Adrenal gland (tissue), 12 donors: ENCODE measurements around the gene CROT. TPM values are rescaled to one million over a fixed set of nuclear protein-coding genes. Genes with fewer than 3 reads are reported as not detected.

Experiments
- DNase-seq, 7 donors: peaks; one replicate each; pipeline ENCODE4 v3.0.0-alpha.2; 2019 to 2020
- H3K27ac ChIP-seq, 5 donors: fragments of 200-600 bp; sonication (generic) in 4 of 5; 1 replicate in 3 of 5; 2 replicates in 2 of 5; pipeline versions ENCODE4 v1.5.1 to v1.8.0; 2016 to 2020; ENCODE audit warnings: mild to moderate bottlenecking in 1 of 5
- H3K27me3 ChIP-seq: fragments of 200-600 bp; 2 replicates; pipeline ENCODE4 v1.8.0; 2021
- H3K36me3 ChIP-seq, 2 donors: fragments of 200-600 bp; replicated peaks in 1 of 2; 1 replicate in 1 of 2; 2 replicates in 1 of 2; pipeline versions ENCODE4 v1.5.1 to v1.8.0; 2018 to 2022
- H3K4me1 ChIP-seq, 2 donors: fragments of 200-600 bp; replicated peaks in 1 of 2; 1 replicate in 1 of 2; 2 replicates in 1 of 2; pipeline versions ENCODE4 v1.5.1 to v1.8.0; 2018 to 2021
- H3K4me3 ChIP-seq, 4 donors: fragments of 200-600 bp; sonication (generic) in 3 of 4; one replicate each; pipeline ENCODE4 v1.5.1; 2016 to 2018
- H3K9me3 ChIP-seq, 3 donors: fragments of 200-600 bp; sonication (generic) in 1 of 3; replicated peaks in 1 of 3; 1 replicate in 2 of 3; 2 replicates in 1 of 3; pipeline versions ENCODE4 v1.5.1 to v1.8.0; 2016 to 2021
- POLR2A ChIP-seq, 2 donors: fragments of 450-650 bp; IDR thresholded peaks; one replicate each; pipeline ENCODE4 v1.6.1; 2017; ENCODE audit warnings: antibody characterized with exemption in 2 of 2, mild to moderate bottlenecking in 2 of 2, moderate library complexity in 1 of 2
- WGBS, 4 donors: extraction: QIAGEN DNeasy Blood & Tissue Kit in 2 of 4; methylation state at CpG; one replicate each; pipeline versions ENCODE4 v1.1.5 to v1.1.7; 2013 to 2017; 5-methylcytosine and 5-hydroxymethylcytosine counted together
- intact Hi-C, 2 donors: fragments of 100-400 bp; cut with DNase I; formaldehyde crosslinking; loops; one replicate each; pipeline versions ENCODE4 v1.14.1 to v1.15.0; 2022 to 2023
- polyA plus RNA-seq, 3 donors: library from polyadenylated mRNA; stranded (reverse); fragments of 200-250 nt in 2 of 3; fragments of 350-450 nt in 1 of 3; fragmentation: Illumina TruSeq in 1 of 3; extraction: RNeasy Lipid Tissue Mini Kit (QIAGEN cat#74804) in 1 of 3; gene quantifications; one replicate each; pipeline ENCODE4 v1.2.3, GENCODE V29; 2013 to 2014
- total RNA-seq, 9 donors: library from RNA; depleted of rRNA in 4 of 9; stranded (reverse); fragments of >200 nt in 4 of 9; fragments of 120-200 nt in 1 of 9; fragmentation: NEBNext Ultra II Directional in 1 of 9; extraction: Animal tissue kit (Norgen Biotek cat#: 25700) in 1 of 9; gene quantifications; one replicate each; pipeline versions ENCODE4 v1.1.0 to v1.2.4, GENCODE V29; 2013 to 2023
- TF ChIP-seq, protein P1 (sequence below), 6 experiments: fragments of 450-650 bp in 4 of 6; fragments of 200-600 bp in 2 of 6; sonication (generic) in 1 of 6; IDR thresholded peaks; 1 replicate in 5 of 6; 2 replicates in 1 of 6; pipeline versions ENCODE4 v1.5.1 to v1.8.0; 2016 to 2021; ENCODE audit warnings: antibody characterized with exemption in 6 of 6, mild to moderate bottlenecking in 2 of 6, moderate library complexity in 1 of 6
- donor health status: healthy with polysubstance abuse.
- donor health status: Bipolar disorder and iron deficiency.
- donor health status: DM: yes; HTN: yes; CAD: no.
- donor health status: DM: no; HTN: no; CAD: no.
- donor health status: DM: no; HTN: no; CAD: no.
- donor health status: DM: yes; HTN: yes; CAD: no.

Gene CROT
- total and polyA plus RNA-seq, 12 donors, result 7.7 to 24.1 (median 15.0) TPM

DNA sequence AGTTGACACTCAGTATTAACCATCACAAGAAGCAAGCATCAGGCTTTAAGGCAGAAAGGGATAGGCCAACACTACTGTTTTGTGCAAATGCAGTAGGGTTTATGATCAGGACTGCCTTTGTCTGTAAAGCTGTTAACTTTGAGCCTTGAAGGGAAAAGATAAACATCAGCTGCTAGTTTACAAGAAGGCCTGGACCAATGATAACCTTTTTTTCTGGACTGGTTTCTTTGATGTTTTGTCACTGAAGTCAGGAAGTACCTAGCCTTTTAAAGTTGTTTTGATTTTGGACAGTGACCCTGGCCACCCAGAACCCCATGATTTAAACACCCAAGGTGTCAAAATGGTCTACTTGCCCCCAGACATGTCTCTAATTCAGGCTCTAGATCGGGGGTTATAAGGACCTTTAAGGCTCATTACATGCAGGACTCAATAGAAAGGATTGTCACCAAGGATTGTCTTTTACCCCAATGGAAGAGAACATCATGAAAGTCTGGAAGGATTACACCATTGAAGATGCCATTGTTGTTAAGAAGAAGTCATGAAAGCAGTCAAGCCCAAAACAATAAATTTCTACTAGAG is 50.1 kb downstream of the CROT start:
- no peak for DNase-seq
- no peak overlapping the region for H3K27ac ChIP-seq
- H3K4me3 ChIP-seq, result no peak overlapping the region
- H3K36me3 ChIP-seq, result peaks cover 0 to 8% of the 10 kb centered on the region in 2 donors
- H3K27me3 ChIP-seq, result no peaks in the 10 kb centered on the region
- intact Hi-C loops, result no loop called here
- TF ChIP-seq, protein P1, sequence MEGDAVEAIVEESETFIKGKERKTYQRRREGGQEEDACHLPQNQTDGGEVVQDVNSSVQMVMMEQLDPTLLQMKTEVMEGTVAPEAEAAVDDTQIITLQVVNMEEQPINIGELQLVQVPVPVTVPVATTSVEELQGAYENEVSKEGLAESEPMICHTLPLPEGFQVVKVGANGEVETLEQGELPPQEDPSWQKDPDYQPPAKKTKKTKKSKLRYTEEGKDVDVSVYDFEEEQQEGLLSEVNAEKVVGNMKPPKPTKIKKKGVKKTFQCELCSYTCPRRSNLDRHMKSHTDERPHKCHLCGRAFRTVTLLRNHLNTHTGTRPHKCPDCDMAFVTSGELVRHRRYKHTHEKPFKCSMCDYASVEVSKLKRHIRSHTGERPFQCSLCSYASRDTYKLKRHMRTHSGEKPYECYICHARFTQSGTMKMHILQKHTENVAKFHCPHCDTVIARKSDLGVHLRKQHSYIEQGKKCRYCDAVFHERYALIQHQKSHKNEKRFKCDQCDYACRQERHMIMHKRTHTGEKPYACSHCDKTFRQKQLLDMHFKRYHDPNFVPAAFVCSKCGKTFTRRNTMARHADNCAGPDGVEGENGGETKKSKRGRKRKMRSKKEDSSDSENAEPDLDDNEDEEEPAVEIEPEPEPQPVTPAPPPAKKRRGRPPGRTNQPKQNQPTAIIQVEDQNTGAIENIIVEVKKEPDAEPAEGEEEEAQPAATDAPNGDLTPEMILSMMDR (IDR thresholded peaks at IDR 0.05), result no peak
- TF ChIP-seq POLR2A (IDR thresholded peaks at IDR 0.05), result no peak
- H3K9me3 ChIP-seq, result no peaks in the 10 kb centered on the region
- WGBS, 4 donors, result 93 to 100% (median 97%) methylated on average over 1 of the region's 1 CpG
- H3K4me1 ChIP-seq, result no peaks in the 10 kb centered on the region

DNA sequence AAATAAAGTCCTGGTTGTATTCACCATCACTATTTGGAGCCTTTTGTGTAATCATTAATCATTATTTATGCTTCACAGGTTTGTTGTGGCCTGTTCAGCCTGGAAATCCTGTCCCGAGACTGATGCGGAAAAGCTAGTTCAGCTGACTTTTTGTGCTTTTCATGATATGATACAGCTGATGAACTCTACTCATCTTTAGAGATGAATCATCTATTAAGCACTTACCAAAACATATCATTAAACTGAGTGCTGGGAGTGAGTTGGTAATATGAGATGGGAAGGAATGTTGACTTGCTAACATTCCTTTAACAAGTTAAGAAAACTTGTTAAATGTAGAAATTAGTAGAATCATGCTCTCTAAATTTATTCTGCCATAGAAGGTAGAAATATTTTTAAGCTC is 53.0 kb downstream of the CROT start:
- WGBS, 4 donors, result 94 to 98% (median 95%) methylated on average over 2 of the region's 2 CpGs
- H3K27me3 ChIP-seq, result no peaks in the 10 kb centered on the region
- no peak overlapping the region for H3K4me3 ChIP-seq
- H3K4me1 ChIP-seq, result no peaks in the 10 kb centered on the region
- no peak for TF ChIP-seq POLR2A (IDR thresholded peaks at IDR 0.05)
- TF ChIP-seq, protein P1 (IDR thresholded peaks at IDR 0.05), result no peak
- H3K27ac ChIP-seq, result no peak overlapping the region
- H3K36me3 ChIP-seq, result no peaks in the 10 kb centered on the region
- DNase-seq, result no peak
- no peaks in the 10 kb centered on the region for H3K9me3 ChIP-seq
- intact Hi-C loops, result no loop called here

DNA sequence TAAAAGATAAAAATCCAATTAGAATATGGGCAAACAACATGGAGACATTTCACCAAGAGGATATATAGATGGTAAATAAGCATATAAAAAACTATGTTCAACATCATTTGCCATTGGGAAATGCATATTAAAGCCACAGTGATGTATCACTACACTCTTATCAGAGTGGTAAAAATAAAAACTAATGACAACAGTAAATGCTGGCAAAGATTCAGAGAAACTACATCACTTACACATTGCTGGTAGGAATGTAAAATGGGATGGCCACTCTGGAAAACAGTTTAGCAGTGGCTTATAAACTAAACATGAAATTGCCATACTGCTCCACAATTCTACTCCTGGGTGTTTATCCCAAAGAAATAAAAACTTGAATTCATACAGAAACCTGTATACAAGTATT is 59.2 kb downstream of the CROT start:
- TF ChIP-seq, protein P1 (IDR thresholded peaks at IDR 0.05), result no peak
- no peak for TF ChIP-seq POLR2A (IDR thresholded peaks at IDR 0.05)
- DNase-seq, result no peak
- no peaks in the 10 kb centered on the region for H3K36me3 ChIP-seq
- H3K27ac ChIP-seq, result no peak overlapping the region
- H3K9me3 ChIP-seq, result no peaks in the 10 kb centered on the region
- no peaks in the 10 kb centered on the region for H3K4me1 ChIP-seq
- intact Hi-C loops, result no loop called here
- no peak overlapping the region for H3K4me3 ChIP-seq
- no peaks in the 10 kb centered on the region for H3K27me3 ChIP-seq

DNA sequence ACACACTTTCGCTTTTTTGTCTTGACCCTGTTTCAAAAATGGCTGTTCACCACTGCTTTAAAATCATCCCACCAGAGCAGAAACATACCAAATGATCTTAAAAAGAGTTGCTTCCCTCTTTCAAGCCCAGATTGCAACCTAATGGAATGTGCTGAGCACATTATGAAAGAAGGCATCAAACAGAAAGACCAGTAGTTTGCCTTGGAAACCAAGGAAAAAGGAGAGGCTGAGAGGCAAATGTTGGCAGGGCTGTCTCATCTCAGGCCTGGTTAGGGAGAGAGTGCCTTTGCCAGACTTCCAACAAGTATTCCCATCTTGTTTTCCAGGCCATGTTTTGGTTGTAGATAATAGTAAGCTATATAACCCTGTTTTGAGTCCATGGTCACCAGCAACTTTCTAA is 65.7 kb downstream of the CROT start:
- Histone ChIP-seq H3K27ac (no peak overlapping the region), H3K4me1 (no peaks in the 10 kb centered on the region), H3K36me3 (no peaks in the 10 kb centered on the region), H3K27me3 (no peaks in the 10 kb centered on the region), H3K9me3 (no peaks in the 10 kb centered on the region), H3K4me3 (no peak overlapping the region)
- intact Hi-C loops, result no loop called here
- DNase-seq, result no peak
- 96 to 98% (median 97%) methylated on average over 1 of the region's 1 CpG for WGBS, 4 donors
- no peak for TF ChIP-seq POLR2A (IDR thresholded peaks at IDR 0.05)
- TF ChIP-seq, protein P1 (IDR thresholded peaks at IDR 0.05), result no peak
